Epithelial cell of proximal tubule (primary cell): ENCODE results near the gene STX2. TPM values are rescaled to one million over a fixed set of nuclear protein-coding genes. Genes with fewer than 3 reads are reported as not detected.

ENCODE experiments used
- DNase-seq: peaks from one replicate; pipeline ENCODE4 v3.0.0-alpha.2; 2011; ENCODE audit warnings: low read depth
- H3K4me3 ChIP-seq: 2 replicates; pipeline ENCODE4 v1.5.1; 2011; ENCODE audit warnings: low read depth, mild to moderate bottlenecking, low read length
- CTCF ChIP-seq: conservative IDR thresholded peaks from 2 replicates; pipeline ENCODE4 v1.5.1; 2012; ENCODE audit warnings: low read depth, mild to moderate bottlenecking, low read length
- total RNA-seq: library from RNA; depleted of rRNA; stranded (reverse); fragments of >200 nt; gene quantifications from 2 replicates; pipeline ENCODE4 v1.2.3, GENCODE V29; 2015

Gene STX2
- total RNA-seq, 1 donor from 2014 or later: 30.8 TPM

- DNase-seq: no peak
- H3K4me3 ChIP-seq: peak overlapping the region; percentile 71
- no peak for TF ChIP-seq CTCF
Measured at GRCh38 chr12:130873825-130874224, 34.8 kb upstream of the STX2 start.

GRCh38 chr12:130873106-130873795, 34.2 kb upstream of the STX2 start:
- H3K4me3 ChIP-seq: peak overlapping the region; percentile 71
- DNase-seq: no peak
- TF ChIP-seq CTCF: no peak

GRCh38 chr12:130872179-130873096, 33.4 kb upstream of the STX2 start:
- peak overlapping the region; percentile 71 for H3K4me3 ChIP-seq
- no peak for TF ChIP-seq CTCF
- no peak for DNase-seq

GRCh38 chr12:130871286-130872178, 32.5 kb upstream of the STX2 start, which contains the start of gene RAN:
Gene RAN (plus strand): TSS chr12:130872066. CDS start chr12:130872594, 528 bp downstream.
- H3K4me3 ChIP-seq: peak within 1 kb of the TSS; percentile 81
- no peak for TF ChIP-seq CTCF

GRCh38 chr12:130870442-130871285, 31.6 kb upstream of the STX2 start:
- no peak for DNase-seq
- TF ChIP-seq CTCF: peak; percentile 58
- peak overlapping the region; percentile 81 for H3K4me3 ChIP-seq

More at GRCh38 chr12:130871286-130872178, 32.5 kb upstream of the STX2 start, which contains the start of gene RAN:
- DNase-seq: no peak

- H3K4me3 ChIP-seq: no peak overlapping the region
- no peak for DNase-seq
- no peak for TF ChIP-seq CTCF
Measured at GRCh38 chr12:130868412-130868811, 29.4 kb upstream of the STX2 start.
